ENCODE results near the gene TPPP3. TPM values are rescaled to one million over a fixed set of nuclear protein-coding genes. Genes with fewer than 3 reads are reported as not detected.

The TPPP3 gene
- total RNA-seq, 4 donors from 2014 or later: 5.7 to 13.6 (median 9.9) TPM

DNA sequence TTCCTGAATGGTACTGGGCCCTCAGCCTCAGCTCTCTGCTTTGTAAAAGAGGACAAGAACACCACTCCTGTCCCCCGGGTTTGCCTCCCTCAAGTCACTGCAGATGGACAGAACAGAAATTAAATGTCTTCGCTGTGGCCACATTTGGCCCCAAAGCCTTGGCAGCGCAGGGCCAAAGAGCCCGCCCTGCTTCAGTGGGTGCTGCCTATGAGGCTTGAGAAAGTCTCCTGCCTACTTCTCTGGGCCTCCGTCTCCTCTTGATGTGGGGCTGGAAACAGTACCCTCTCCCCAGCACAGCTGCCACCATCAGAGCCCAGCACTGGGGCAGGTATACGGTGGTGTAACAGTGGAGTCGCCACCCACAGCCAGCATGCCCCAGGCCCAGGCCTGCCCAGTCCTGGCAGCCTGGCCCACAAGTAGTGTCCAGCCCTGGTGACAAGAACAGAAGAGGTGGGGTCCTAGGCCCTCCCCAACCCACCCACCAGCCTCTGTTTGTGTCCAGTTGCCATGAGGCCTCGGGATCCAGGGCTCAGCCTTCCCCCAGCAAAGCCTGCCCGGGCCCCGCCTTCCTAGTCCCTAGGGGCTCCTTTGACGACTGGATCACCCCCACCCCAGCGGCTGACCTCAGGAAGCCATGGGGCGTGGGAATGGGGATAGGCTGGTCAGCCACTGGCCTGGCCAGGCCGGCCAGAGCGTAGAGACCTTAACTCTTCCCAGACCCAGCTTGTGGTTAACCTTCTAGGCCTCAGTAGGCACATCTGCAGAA lies 3.9 kb upstream of the TPPP3 start:
- Histone ChIP-seq H3K4me1 (peaks cover 0 to 76% (median 48%) of the 10 kb centered on the region in 4 donors), H3K36me3 (no peaks in the 10 kb centered on the region), H3K27me3 (no peaks in the 10 kb centered on the region), H3K27ac (peak overlapping the region in 3 of 4 donors; percentile 78 to 88 (median 85)), H3K4me3 (no peak overlapping the region), H3K9me3 (no peaks in the 10 kb centered on the region)
- 46 to 56% methylated on average over 10 to 11 of the region's 15 CpGs for WGBS, 2 donors
- DNase-seq (ENCODE audit: low spot score in 2 of 2): no peak
- no peak for TF ChIP-seq POLR2A (IDR thresholded peaks at IDR 0.05)
- TF ChIP-seq, protein P1, sequence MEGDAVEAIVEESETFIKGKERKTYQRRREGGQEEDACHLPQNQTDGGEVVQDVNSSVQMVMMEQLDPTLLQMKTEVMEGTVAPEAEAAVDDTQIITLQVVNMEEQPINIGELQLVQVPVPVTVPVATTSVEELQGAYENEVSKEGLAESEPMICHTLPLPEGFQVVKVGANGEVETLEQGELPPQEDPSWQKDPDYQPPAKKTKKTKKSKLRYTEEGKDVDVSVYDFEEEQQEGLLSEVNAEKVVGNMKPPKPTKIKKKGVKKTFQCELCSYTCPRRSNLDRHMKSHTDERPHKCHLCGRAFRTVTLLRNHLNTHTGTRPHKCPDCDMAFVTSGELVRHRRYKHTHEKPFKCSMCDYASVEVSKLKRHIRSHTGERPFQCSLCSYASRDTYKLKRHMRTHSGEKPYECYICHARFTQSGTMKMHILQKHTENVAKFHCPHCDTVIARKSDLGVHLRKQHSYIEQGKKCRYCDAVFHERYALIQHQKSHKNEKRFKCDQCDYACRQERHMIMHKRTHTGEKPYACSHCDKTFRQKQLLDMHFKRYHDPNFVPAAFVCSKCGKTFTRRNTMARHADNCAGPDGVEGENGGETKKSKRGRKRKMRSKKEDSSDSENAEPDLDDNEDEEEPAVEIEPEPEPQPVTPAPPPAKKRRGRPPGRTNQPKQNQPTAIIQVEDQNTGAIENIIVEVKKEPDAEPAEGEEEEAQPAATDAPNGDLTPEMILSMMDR (IDR thresholded peaks at IDR 0.05): no peak
- TF ChIP-seq EP300 (IDR thresholded peaks at IDR 0.05): no peak

GRCh38 chr16:67396159-67397035 lies 3.1 kb upstream of the TPPP3 start:
- TF ChIP-seq, protein P1 (IDR thresholded peaks at IDR 0.05): no peak
- TF ChIP-seq EP300 (IDR thresholded peaks at IDR 0.05): peak in 1 of 2 donors; percentile 7
- no peaks in the 10 kb centered on the region for H3K36me3 ChIP-seq
- H3K9me3 ChIP-seq: no peaks in the 10 kb centered on the region
- WGBS, 2 donors: 19% methylated on average over 29 to 30 of the region's 31 CpGs
- peak; percentile 55 to 58 for DNase-seq (ENCODE audit: low spot score in 2 of 2)
- H3K4me3 ChIP-seq: peak overlapping the region in 1 of 4 donors; percentile 18
- peak overlapping the region in 3 of 4 donors; percentile 78 to 88 (median 85) for H3K27ac ChIP-seq
- H3K4me1 ChIP-seq: peaks cover 0 to 84% (median 56%) of the 10 kb centered on the region in 4 donors
- H3K27me3 ChIP-seq: no peaks in the 10 kb centered on the region

DNA sequence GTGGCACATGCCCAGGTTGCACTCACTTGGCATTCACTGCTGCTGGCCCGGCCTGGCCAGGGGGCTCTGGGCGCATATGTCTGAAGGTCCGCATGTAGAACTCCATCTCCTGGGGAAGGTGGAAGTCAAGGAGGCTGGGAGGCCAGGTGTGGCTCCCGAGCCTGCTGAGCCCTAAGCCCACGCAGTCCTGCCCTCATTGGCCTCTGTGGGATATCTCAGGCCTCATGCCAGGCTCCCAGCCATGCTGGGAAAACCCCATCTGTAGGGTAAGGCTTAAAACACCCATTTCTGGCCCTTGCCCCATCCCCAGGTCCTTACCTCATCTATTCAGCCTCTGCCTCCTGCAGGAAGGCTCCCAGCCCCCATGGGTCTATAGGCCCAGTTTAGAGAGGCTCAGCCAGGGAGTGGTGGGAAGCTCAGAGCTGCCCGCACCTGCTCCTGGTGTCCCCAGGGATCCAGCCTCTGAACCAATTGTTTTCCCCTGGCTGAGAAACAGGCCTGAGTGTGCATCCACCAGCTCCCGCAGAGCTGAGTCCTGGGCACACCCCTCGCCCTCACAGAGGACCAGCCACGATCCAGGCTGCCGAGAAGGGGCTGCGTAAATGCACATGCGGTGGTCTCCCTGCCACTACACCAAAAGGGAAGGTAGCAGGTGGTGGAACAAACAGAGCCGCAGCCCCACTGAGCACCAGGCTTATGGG lies 2.3 kb upstream of the TPPP3 start:
- TF ChIP-seq EP300 (IDR thresholded peaks at IDR 0.05): no peak
- TF ChIP-seq POLR2A (IDR thresholded peaks at IDR 0.05): no peak
- TF ChIP-seq, protein P1 (IDR thresholded peaks at IDR 0.05): no peak
- H3K4me3 ChIP-seq: no peak overlapping the region
- H3K27ac ChIP-seq: peak overlapping the region in 3 of 4 donors; percentile 78 to 88 (median 85)
- 66 to 68% methylated on average over 7 to 10 of the region's 13 CpGs for WGBS, 2 donors
- H3K36me3 ChIP-seq: no peaks in the 10 kb centered on the region
- H3K4me1 ChIP-seq: peaks cover 0 to 92% (median 62%) of the 10 kb centered on the region in 4 donors
- no peak for DNase-seq (ENCODE audit: low spot score in 2 of 2)
- no peaks in the 10 kb centered on the region for H3K9me3 ChIP-seq
- no peaks in the 10 kb centered on the region for H3K27me3 ChIP-seq

DNA sequence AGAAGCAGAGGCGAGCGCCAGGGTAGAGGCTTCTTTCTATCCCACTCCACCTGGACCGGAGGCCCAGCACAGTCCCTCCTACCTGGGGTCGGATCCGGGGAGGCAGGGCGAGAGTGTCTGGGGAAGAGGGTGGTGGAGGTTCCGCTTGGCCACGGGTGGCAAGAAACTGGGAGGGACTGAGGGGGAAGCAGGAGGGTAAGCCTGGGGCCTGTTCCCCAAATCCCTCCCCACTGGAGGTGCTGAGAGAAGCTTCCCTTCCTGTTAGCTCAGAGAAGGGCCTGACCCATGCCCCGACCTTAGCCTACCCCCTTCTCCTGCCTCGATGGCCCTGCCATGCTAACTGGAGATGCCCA lies 1.8 kb upstream of the TPPP3 start:
- DNase-seq (ENCODE audit: low spot score in 2 of 2): no peak
- no peak for TF ChIP-seq POLR2A (IDR thresholded peaks at IDR 0.05)
- TF ChIP-seq EP300 (IDR thresholded peaks at IDR 0.05): no peak
- TF ChIP-seq, protein P1 (IDR thresholded peaks at IDR 0.05): no peak
- 68 to 86% methylated on average over 8 to 10 of the region's 10 CpGs for WGBS, 2 donors
- Histone ChIP-seq H3K4me3 (peak overlapping the region in 1 of 4 donors; percentile 50), H3K9me3 (no peaks in the 10 kb centered on the region), H3K36me3 (no peaks in the 10 kb centered on the region), H3K27ac (peak overlapping the region in 3 of 4 donors; percentile 78 to 88 (median 85)), H3K4me1 (peaks cover 0 to 97% (median 62%) of the 10 kb centered on the region in 4 donors), H3K27me3 (no peaks in the 10 kb centered on the region)
